Right hindlimb (tissue), 1 donor: Measurements from ENCODE around the gene CRB2.

Experiments
- DNase-seq: peaks from one replicate; pipeline ENCODE4 v3.0.0-alpha.2; 2018

CRB2 gene

DNA sequence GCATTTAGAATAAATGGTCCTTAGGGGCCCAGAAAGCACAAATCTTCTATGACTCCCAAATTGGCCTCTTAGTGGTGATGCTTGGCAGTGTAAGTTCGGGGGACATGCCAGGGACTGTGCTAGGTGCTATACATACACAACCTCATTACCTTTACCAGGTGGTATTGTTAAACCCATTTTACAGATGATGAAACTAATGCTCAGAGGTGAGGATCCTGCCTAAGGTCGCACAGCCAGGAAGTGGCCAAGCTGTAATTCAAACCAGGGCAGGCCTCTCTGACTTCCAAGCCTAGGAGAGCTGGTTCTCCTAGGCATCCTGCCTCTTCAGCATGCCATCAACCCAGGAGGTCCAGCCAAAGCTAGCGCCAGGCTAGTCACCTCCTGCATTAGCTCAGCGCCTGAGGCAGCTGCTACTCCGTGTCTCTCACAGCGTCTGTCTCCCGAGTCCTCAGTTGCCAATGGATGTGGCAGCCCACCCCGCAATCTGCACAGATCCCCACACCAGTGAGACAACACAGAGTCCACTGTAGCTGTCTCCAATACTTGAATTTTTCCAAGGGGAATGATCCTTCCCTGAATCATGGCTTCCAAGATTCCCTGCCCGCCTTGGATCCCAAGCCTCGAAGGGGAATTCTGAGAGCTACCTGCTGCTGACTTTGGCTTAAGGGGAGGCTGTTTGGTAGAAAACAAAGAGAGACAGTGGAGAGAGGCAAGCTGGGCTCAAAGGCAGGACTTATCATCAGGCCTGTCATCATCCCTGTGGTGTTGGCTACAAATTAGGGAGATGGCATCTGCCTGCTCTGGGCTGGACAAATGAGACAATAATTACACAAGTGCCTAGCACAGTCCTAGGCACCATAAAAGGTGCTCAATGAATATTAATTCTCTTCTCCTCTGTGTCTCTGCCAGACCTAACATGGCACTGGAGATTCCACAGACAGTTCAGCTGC lies 52.6 kb downstream of the CRB2 start:
- no peak for DNase-seq

DNA sequence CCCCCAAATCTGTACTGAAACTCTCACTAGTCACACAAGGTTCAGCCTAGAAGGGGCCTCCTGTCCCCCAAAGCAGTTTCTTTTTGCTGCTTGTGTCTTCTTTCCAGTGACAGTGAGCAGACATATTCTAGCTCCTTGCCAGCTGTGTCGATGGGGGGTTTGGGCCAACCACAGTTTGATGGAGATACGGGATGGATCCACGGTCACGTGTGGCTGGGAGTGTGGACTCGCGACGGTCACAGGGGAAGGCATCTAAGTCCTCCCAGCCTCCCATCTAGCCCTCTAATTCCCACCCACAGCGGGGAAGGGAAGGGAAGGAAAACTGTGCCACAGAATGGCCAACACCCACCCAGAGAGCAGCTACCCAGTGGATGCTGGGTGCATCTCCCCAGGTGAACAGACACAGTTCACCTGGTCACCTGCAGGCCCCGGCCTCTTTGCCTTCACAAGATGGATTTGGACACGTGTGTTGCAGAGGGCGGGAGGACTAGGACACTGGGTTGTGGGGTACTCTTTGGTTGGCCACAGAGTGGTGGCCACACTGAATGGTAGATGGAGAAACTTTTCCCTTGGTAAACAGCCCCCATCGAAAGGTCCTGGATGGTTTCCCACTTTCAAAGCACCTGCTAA lies 54.4 kb downstream of the CRB2 start:
- DNase-seq: no peak

DNA sequence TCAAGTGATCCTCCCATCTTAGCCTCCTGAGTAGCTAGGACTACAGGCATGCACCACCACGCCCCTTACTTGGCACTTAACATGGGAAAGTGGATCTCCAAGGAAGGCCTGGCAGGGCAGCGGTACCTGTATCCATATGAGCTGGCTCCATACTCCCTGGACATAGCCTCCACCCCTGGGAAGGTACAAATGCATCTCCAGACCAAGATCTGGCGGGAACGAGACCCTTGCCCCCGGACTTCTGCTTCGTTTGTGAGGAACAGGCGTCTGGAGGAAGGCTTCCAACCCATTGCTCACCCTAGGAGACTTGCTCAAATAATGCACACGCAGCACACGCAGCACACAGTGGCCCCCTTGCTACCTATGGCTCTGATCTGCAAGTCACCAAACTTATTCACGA lies 55.2 kb downstream of the CRB2 start:
- no peak for DNase-seq

DNA sequence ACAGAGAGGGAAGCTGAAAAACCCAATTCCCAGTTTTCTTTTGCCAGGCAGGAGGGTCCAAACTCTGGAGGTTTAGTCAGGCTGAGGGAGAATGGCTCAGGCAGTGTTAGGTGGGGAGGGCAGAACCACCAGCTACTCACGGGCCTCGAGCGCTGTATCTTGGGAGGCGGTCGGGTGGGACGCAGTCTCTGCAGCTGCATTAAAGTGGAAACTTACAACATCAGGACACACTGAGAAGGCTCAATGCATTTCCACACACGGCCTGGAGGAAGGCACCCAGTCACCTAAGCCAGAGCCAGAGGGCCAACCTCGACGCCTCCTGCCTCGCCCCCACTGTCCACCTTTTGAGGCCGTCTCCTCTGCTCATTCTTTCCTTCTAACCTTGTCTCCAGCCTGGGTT lies 55.6 kb downstream of the CRB2 start:
- DNase-seq: no peak

DNA sequence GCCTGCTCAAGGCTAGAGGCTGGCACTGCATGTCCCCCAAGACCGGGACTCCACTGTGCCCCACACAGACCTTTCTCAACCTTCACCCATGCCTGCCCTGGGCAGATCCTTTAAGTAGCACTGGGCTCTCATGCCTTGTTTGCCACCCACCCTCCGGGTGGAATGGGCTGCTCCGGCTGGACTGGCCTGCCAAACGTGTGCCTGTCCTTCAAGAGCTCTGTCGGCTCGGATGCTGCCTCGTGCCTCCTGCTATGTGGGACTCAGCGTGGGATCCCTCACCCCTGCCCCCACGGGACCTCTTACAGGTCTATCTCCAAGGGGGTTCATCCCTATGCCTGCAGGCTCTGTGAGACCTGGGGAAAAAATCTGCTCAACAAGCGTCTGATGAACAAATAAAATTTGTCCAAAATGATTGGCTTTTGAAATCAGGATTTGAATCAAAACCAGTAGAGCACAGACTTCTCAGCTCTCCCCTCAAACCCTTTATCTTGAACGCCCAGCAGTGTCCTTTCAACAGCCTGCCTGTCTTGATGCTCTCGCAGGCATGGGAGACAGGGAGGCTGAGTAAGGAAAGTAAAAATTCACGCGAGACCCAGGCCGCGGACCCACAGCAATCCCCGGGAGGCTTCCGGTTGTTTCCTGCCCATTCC lies 56.3 kb downstream of the CRB2 start:
- DNase-seq: no peak

DNA sequence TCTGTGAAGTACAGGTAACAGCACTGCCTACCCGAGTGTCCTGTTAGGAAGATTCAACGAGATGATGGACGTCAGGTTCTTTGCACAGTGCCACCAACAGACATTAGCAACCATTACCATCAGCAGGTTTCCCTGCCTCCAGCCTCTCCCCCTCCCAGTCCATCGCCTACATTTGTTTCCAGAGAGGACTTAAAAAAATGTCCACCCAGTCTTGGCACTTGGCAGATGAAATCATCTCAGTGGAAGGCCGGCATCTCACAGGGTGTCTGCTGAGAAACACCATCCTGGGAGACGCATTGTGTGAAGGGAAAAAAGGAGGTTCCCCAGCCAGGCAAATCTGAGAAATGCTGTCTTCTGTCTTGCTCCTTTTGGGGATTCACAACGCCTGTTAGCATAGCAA lies 58.2 kb downstream of the CRB2 start:
- DNase-seq: no peak

DNA sequence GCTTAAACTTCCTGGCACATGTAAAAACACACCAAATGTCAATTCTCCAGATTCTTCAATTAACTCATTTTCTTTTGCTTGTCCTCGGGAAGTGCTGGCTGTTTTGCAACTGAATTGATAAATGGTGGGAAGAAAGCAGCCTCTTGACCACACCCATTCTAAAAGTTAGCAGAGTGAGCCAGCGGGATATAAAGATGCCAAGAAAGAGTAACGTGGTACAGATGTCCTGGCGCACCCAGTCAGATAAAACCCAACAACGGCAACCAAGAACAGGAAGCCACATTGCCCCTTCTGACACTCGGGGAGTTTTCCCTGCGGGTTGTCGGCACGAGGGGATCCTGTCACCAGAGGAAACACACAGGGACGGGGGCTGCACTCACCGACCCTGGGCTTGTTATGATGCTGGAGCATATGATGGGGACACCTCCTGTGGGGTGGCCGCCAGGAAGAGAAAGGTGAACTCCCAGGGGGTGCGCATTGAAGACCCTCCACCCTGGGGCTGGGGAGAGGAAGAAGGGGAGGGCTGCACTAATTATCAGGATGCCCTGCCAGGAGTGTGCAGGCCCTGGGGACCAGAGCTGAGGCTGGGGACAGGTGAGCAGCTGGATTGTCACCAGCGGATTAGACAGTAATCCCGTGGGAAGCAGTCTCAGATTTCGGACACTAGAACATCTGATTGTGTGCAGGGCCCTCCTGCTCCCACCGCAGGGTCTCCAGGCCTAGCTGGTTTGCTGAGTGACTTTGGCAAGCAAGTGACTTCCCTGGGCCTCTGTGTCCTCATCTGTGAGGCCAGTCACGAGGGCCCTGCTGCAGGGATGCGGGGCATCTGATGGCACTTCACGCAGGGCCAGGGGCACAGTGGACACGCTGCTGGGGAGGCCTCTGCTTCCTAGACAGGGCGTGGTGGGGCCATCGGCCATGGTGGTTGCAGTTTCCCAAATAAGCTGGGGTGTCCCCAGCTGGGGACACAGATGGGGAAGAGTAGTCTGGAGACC lies 59.2 kb downstream of the CRB2 start:
- peak; percentile 6 for DNase-seq

DNA sequence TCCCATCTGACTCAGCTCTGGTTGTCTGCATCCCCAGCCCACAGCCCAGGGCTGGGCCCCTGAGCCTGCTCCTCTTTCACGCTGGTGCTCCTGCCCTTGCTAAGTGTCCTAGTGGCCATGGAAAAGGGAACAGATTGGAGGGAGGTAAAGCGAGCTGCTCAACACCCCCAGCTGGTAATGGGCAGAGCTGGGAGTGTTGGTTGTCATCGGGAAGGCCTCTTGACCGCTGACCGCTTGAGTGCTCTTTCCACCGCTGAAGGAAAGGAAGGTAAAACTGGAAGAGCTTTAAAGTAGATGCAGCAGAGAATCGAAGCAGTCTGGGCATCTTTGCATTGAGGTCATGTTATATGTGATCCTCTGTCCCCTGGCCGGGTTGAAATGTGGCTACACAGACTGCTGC lies 60.2 kb downstream of the CRB2 start:
- DNase-seq: peak; percentile 11

DNA sequence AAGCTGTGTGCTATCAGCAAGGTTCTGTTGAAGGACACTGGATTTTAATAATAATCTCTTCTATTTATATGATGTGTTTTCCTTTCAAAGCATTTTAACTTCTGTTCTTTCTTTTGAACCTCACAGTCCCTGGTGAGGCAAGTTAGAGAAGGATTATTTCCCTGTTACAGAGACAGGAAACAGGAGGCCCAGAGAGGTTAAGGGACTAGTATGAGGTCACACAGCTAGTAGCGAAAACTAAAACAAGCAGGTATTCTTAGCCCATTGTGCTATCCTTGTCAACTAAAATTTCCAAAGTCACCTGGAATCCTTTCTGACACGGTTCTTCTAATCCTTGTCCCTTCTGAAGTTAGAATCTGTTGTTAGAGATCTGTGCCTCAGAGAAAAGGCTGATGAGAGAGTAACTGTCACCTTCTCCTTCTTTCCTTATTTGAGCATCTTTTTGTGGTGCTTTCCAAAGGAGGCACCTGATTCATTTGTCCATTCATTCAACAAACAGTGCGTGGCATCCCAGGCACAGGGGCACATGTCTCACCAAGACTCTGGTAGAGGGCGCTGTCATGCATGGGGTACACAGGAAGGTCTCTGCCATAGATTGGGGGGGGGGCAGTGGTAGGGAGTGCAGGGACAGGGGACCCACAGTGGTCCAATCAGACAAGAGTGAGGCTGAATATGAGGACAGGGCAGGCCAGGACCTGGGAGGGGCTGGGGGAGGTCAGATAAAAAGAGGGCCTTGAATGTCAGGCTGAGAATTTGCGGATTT lies 61.5 kb downstream of the CRB2 start:
- peak; percentile 7 for DNase-seq

DNA sequence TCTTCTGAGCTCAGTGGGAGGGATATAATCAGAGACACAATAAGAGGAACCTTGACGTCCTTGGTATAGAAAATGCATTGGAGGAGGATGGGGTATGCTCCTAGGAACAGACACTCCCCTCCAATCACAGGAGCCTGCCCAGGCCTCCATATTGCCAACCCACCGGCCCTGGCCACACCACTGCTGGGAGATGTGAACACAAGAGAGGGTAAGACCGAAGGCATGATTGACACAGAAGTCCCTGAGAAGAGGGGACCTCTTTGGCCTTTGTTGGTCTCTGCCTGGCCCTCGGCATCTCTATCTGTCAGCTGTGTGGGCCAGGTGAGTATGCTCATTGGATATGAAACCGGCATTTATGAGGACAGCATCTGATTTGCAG lies 62.0 kb downstream of the CRB2 start:
- DNase-seq: peak; percentile 6

DNA sequence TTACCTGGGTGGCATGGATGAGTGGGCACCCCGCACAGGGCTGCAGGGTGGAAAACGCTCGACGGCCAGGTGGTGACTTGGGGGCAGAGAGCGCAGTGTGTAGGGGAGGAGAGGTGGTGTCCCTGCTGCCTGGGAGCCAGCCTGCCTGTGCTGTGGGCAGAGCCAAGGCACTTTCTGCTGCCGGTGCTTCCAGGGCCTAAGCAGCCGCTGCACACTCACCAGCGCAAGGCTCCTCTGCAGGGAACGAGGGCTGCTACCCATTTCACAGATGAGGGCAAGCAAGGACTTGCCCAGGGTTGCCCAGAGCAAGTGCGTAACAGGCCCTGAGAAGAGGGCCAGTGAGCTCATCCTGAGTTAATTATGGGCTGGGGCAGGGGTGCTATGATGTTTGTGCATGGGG lies 62.5 kb downstream of the CRB2 start:
- DNase-seq: no peak

DNA sequence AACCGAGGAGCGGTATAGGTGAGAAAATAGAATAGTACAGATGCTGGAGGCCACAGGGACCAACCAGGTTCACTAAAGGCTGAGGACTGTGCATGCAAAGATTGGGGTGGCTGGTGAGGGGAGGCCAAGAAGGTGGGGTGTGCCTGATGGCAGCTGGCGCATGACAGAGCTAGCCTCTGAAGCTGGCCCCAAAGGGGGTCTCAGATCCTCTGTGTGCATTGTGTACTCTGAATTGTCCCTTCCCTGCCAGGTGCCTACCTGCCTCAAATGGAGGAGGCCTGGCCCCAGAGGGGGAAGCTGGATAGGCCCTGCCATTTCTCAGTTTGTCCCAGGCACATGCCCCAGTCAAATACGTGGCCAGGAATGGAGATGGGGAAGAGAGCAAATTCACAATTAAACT lies 63.1 kb downstream of the CRB2 start:
- no peak for DNase-seq

DNA sequence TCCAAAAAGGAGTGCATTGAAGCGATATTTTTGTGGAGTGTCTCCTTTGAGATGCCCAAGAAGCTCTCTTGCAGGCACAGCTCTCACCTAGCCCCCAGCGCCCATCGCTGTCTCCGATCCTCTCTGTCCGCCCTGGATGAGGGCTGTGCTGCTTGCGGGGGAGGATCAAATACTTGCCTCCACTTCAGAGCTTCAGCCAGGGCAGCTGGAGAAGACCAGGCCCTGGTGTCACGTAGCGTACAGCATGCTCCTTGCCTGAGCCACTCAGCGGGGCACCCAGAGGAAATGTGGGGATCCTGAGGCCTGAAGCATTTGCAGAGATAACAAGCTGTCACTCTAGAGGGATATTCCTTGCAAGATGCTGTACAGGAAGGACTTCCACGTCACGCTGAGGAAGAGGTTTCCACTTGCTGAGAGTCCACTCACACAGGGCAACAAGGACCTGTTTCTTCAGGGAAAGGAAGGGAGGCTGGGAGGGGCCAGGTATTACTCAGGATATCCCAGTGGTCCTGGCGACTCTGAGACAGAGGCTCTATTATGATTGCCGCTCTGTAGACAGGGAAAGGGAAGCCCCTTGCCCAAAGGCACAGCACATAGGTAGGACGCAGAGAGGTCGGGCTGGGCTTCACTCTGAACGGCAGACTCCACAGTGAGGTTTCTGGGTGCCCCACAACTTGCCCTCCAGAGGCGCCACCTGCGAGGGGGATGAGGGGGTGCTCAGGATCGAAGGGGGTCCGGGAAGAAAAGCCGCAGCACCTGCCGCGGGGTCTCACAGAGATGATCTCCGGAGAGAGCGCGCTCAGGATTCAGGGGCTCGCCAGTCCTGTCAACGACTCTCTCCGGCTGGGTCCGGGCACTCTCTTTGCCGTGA lies 64.0 kb downstream of the CRB2 start:
- no peak for DNase-seq

DNA sequence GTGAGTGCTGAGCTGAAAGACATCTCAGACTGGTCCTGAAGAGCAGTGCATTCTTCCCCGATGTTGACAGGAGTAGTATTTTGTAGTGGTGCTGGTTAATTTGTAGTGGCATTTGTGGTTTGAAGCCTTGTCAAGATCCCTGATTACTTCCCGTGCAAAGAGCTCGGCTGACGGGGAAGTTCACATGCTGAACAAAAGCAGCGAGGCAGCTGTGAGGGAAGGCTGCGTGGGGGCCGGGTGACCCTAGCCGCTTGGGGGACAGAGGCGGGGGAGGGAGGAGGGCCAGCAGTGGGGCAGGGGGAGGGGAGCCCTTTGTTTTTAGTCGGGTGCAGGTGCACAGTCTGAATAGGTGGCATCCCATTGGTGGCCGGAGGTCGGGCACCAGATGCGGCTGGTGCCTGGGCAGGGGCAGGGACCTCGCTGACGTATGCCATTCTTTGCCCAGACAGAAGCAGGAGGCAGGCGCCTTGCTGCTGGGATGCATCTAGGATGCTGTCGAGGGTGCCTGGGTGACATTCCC lies 64.7 kb downstream of the CRB2 start:
- DNase-seq: no peak

DNA sequence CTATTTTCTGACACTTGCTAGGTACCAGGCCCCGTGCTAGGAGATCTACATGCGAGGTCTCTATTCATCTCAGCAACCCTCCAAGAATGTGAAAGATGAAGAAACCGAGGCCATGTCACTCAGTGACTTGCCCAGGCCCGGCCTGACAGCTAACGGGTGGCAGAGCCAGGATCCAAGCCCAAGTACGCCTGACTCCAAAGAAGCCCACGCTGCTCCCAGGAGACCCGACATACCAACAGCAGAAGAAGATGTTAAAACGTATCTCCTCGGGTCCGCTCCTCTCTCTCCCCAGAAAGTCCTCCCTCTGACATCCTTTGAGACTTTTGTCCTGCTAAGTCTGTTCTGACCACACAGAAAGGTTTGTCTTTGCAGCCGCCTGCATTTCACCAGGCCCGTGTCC lies 65.2 kb downstream of the CRB2 start:
- DNase-seq: no peak

DNA sequence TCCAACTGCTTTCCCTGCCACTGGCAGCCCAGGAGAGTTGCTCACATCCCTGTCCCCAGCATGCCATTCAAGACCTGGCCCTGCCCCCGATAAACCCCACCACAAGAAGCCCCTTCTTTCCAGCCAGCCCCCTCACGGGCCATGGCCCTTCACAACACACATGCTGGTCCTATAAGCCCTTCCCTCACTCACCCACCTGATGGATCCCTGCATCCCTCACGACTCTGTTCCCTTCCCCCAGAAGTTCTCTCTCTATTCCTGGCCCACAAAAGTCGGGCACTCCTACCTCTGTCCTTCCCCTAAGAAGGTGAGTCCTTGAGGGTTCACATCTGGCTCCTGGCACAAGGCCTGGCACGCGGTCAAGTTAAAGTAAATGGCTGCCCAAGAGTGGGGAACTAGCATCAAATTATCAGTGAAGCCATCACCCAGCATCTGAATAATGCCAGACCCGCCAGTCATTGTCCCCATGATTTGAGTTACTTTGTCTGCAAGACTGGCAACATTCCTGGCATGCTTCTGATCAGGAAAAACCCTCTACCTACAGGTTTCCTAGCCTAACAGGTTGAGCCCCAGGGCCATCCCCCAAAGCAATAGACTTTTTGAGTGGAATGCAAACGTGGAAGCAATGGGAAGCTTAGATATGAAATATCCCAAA lies 65.9 kb downstream of the CRB2 start:
- DNase-seq: peak; percentile 11

DNA sequence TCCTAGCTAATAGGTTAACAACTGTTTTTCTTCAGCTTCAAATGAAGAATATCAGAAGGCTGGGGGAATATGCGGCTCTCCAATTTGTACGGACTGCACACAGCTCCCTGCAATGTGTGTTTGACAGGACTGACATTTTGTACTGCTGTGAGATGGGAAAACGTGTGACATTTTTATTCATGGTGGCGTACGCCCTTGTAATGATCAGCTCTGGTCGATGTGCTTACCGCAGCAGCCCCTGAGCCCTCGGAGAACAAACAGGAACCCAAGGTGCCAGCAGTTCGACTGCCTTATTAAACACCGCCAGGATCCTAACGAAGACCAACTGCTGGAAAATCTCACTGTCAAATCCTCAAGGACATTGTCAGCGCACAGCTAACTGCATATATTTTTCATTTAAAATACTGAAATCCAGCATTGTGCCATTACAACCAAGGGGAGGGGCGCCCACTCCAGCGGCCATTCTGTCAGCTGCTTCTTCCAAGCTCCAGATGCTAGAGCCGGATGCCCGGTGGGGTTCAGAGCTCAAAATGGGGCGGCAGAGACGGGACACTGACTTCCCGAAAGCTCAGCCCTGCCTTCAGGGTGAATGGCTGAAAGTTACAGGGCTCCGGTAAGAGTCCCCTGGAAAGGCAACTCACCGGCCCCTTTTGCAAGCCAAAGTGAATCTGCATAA lies 66.8 kb downstream of the CRB2 start:
- DNase-seq: no peak

DNA sequence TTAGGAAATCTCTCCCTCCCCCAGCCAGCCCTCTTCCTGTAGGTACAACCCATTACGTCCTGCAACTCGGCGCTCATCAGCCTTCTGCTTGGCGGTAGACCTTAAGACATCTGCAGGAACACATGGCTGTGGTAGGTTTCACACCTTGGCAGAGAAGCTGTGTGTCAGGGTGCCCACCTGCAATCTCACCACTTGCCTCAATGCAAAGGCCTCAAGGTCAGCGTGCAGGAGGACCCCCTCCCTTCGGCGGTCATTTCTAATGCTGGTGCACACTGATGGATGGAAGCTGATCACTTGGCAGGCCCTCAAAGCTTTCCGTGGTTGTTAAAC lies 67.3 kb downstream of the CRB2 start:
- no peak for DNase-seq

DNA sequence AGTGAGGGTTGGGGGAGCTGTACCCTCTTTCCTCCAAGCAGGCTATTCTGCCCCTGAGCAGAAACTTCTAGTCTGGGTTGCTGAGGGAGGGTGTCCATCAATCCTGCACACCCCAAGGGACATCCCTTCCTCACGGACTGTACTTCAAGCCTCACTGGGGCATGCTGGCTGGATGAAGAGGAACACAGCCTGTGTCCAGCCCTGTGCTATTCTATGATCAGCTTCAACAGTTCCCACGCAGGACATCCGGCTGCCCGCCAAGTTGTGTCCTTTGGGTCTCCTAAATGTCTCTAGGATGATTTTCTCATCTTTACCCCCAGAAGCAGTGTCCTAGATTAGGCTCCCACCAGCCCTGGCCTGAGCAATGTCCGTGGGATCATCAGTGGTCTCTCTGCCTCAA lies 68.1 kb downstream of the CRB2 start:
- DNase-seq: peak; percentile 20
